Upper lobe of right lung (tissue), 1 donor: ENCODE measurements around the gene CHMP1B. TPM values are rescaled to one million over a fixed set of nuclear protein-coding genes. Genes with fewer than 3 reads are reported as not detected.

ENCODE experiments used
- ATAC-seq: fragments of 200-7000 bp; cut with Tn5 transposase; one replicate; pipeline ENCODE4 v1.9.1; 2020; ENCODE audit warnings: mild to moderate bottlenecking, moderate library complexity
- DNase-seq: peaks from one replicate; pipeline ENCODE4 v3.0.0-alpha.2; 2020
- H3K27ac ChIP-seq: fragments of 200-600 bp; one replicate; pipeline ENCODE4 v1.8.0; 2022
- H3K27me3 ChIP-seq: fragments of 200-600 bp; one replicate; pipeline ENCODE4 v1.8.0; 2022; ENCODE audit warnings: mild to moderate bottlenecking
- H3K36me3 ChIP-seq: fragments of 200-600 bp; one replicate; pipeline ENCODE4 v1.8.0; 2022
- H3K4me1 ChIP-seq: fragments of 200-600 bp; one replicate; pipeline ENCODE4 v1.8.0; 2022
- H3K4me3 ChIP-seq: fragments of 200-600 bp; one replicate; pipeline ENCODE4 v1.8.0; 2022; ENCODE audit warnings: mild to moderate bottlenecking
- H3K9me3 ChIP-seq: fragments of 200-600 bp; one replicate; pipeline ENCODE4 v1.8.0; 2022
- intact Hi-C: fragments of 100-400 bp; cut with DNase I; formaldehyde crosslinking; loops from one replicate; pipeline ENCODE4 v1.11.0; 2022
- total RNA-seq: library from RNA; stranded (reverse); fragmentation: NEBNext Ultra II Directional; extraction: Animal tissue kit (Norgen Biotek cat#: 25700); gene quantifications from one replicate; pipeline ENCODE4 v1.2.1, GENCODE V29; 2021
- TF ChIP-seq, protein P1 (sequence below): fragments of 200-600 bp; IDR thresholded peaks from one replicate; pipeline ENCODE4 v1.8.0; 2022; ENCODE audit warnings: antibody characterized with exemption
- donor health status: DM: no; HTN: yes; CAD: no; lungs with severe emphysema.

CHMP1B gene
- total RNA-seq, 1 donor from 2014 or later: 42.6 TPM

DNA sequence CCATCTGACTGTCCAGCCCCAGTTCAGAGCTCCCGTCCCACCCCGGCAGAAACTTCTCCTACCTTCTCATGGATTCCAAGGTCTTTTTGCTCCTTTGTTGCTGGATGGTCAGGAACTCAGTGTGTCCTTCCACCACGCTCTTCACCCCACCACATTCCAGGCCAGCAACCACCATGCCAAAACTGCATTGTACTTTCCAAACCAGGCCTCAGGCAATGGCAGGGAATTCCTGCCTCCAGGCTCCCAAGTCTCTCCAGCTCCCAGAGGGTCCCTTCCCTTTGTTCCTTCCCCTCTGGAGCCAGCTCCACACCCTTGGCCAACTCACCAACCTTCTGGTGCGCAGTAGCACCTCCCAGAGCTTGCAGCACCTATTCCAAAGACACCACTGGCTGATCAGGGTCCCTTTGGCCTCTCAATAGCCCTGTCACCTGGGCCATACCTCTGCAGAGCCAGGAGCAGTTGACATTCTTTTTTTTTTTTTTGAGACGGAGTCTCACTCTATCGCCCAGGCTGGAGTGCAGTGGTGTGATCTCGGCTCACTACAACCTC lies 8.1 kb downstream of the CHMP1B start:
- no peak for ATAC-seq
- Histone ChIP-seq H3K4me1 (peaks cover 3% of the 10 kb centered on the region), H3K4me3 (no peak overlapping the region), H3K27me3 (no peaks in the 10 kb centered on the region), H3K36me3 (peaks cover 6% of the 10 kb centered on the region), H3K9me3 (no peaks in the 10 kb centered on the region), H3K27ac (no peak overlapping the region)
- TF ChIP-seq, protein P1, sequence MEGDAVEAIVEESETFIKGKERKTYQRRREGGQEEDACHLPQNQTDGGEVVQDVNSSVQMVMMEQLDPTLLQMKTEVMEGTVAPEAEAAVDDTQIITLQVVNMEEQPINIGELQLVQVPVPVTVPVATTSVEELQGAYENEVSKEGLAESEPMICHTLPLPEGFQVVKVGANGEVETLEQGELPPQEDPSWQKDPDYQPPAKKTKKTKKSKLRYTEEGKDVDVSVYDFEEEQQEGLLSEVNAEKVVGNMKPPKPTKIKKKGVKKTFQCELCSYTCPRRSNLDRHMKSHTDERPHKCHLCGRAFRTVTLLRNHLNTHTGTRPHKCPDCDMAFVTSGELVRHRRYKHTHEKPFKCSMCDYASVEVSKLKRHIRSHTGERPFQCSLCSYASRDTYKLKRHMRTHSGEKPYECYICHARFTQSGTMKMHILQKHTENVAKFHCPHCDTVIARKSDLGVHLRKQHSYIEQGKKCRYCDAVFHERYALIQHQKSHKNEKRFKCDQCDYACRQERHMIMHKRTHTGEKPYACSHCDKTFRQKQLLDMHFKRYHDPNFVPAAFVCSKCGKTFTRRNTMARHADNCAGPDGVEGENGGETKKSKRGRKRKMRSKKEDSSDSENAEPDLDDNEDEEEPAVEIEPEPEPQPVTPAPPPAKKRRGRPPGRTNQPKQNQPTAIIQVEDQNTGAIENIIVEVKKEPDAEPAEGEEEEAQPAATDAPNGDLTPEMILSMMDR: no peak
- intact Hi-C loops: no loop called here
- DNase-seq: no peak

GRCh38 chr18:11859903-11860407 lies 8.7 kb downstream of the CHMP1B start:
- no peak for ATAC-seq
- intact Hi-C loops: no loop called here

GRCh38 chr18:11860594-11861450 lies 9.6 kb downstream of the CHMP1B start:
- Histone ChIP-seq H3K36me3 (no peaks in the 10 kb centered on the region), H3K27me3 (no peaks in the 10 kb centered on the region), H3K27ac (no peak overlapping the region), H3K9me3 (no peaks in the 10 kb centered on the region), H3K4me3 (no peak overlapping the region), H3K4me1 (no peaks in the 10 kb centered on the region)
- TF ChIP-seq, protein P1: no peak
- intact Hi-C loops: no loop called here
- DNase-seq: no peak
- ATAC-seq: peak; percentile 42

More at GRCh38 chr18:11859903-11860407, 8.7 kb downstream of the CHMP1B start:
- Histone ChIP-seq H3K9me3 (no peaks in the 10 kb centered on the region), H3K27me3 (no peaks in the 10 kb centered on the region), H3K4me1 (no peaks in the 10 kb centered on the region), H3K36me3 (peaks cover 6% of the 10 kb centered on the region), H3K4me3 (no peak overlapping the region), H3K27ac (no peak overlapping the region)
- no peak for DNase-seq
- TF ChIP-seq, protein P1: no peak

GRCh38 chr18:11861583-11862288 lies 10.5 kb downstream of the CHMP1B start:
- DNase-seq: no peak
- H3K27ac ChIP-seq: no peak overlapping the region
- TF ChIP-seq, protein P1: no peak

DNA sequence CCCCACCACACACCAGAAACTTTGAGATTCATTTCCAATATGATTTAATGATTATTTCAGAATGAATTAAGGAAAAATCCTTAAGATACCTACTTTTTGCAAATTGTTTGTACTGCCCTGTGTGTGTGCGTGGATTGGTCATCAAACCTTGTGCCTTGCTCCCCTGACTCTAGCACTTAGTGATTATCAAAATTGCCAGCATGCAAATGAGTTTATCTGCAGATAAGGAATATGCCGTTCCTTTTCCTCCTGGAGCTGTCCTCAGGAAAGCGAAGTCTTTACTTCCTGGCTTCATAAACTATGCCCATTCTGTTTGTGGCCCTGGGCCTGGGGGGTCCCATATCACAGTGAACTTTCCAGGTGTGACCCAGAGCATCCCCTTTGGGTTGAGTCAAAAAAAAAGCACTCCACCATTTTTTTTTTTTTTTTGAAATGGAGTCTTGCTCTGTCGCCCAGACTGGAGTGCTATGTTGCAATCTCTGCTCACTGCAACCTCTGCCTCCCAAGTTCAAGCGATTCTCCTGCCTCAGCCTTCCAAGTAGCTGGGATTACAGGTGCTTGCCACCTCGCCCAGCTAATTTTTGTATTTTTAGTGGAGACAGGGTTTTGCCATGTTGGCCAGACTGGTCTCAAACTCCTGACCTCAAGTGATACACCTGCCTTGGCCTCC lies 11.4 kb downstream of the CHMP1B start:
- no peaks in the 10 kb centered on the region for H3K4me1 ChIP-seq
- intact Hi-C loops: no loop called here
- no peak overlapping the region for H3K27ac ChIP-seq
- H3K9me3 ChIP-seq: no peaks in the 10 kb centered on the region
- TF ChIP-seq, protein P1: no peak
- no peaks in the 10 kb centered on the region for H3K27me3 ChIP-seq
- DNase-seq: no peak
- no peaks in the 10 kb centered on the region for H3K36me3 ChIP-seq
- ATAC-seq: no peak
- H3K4me3 ChIP-seq: no peak overlapping the region

More at GRCh38 chr18:11861583-11862288, 10.5 kb downstream of the CHMP1B start:
- H3K36me3 ChIP-seq: no peaks in the 10 kb centered on the region
- ATAC-seq: no peak
- H3K9me3 ChIP-seq: no peaks in the 10 kb centered on the region
- no peak overlapping the region for H3K4me3 ChIP-seq
- intact Hi-C loops: no loop called here
- no peaks in the 10 kb centered on the region for H3K4me1 ChIP-seq
- no peaks in the 10 kb centered on the region for H3K27me3 ChIP-seq
